DND-41 (cell line): ENCODE measurements around the gene SLC6A7.

ENCODE experiments used
- ATAC-seq: fragments of 200-7000 bp; cut with Tn5 transposase; 3 replicates; pipeline ENCODE4 v1.9.1; 2021; ENCODE audit warnings: low read depth; ENCODE audit not compliant: insufficient read depth
- DNase-seq: peaks from one replicate; pipeline ENCODE4 v3.0.0-alpha.2; 2020
- H2AFZ ChIP-seq: 2 replicates; pipeline ENCODE4 v1.6.0; 2012; ENCODE audit warnings: low read depth, low read length
- H3K27ac ChIP-seq: 2 replicates; pipeline ENCODE4 v1.5.1; 2012; ENCODE audit warnings: low read length, inconsistent platforms
- H3K27me3 ChIP-seq: fragments of 200-600 bp; sonication (generic); 2 replicates; pipeline ENCODE4 v1.6.0; 2012; ENCODE audit warnings: low read length, mild to moderate bottlenecking, inconsistent platforms; ENCODE audit not compliant: insufficient read depth, poor library complexity
- H3K36me3 ChIP-seq: 2 replicates; pipeline ENCODE4 v1.5.1; 2012; ENCODE audit warnings: low read length, inconsistent platforms; ENCODE audit not compliant: insufficient read depth
- H3K4me1 ChIP-seq: 2 replicates; pipeline ENCODE4 v1.5.1; 2012; ENCODE audit warnings: mild to moderate bottlenecking, low read length; ENCODE audit not compliant: insufficient read depth
- H3K4me2 ChIP-seq: 2 replicates; pipeline ENCODE4 v1.6.0; 2012; ENCODE audit warnings: mild to moderate bottlenecking, moderate library complexity, low read length, inconsistent platforms; ENCODE audit not compliant: insufficient read depth
- H3K4me3 ChIP-seq, 2 experiments: fragments of 200-600 bp in 1 of 2; shearing (Covaris generic) in 1 of 2; 2 replicates each; pipeline ENCODE4 v1.5.1; 2012 to 2016; ENCODE audit warnings: inconsistent platforms in 2 of 2, low read length in 2 of 2, mild to moderate bottlenecking in 2 of 2, low read depth in 1 of 2, moderate library complexity in 1 of 2
- H3K79me2 ChIP-seq: 2 replicates; pipeline ENCODE4 v1.6.0; 2012; ENCODE audit warnings: low read length, inconsistent platforms; ENCODE audit not compliant: insufficient read depth
- H3K9ac ChIP-seq: 2 replicates; pipeline ENCODE4 v1.6.0; 2012; ENCODE audit warnings: low read depth, mild to moderate bottlenecking, inconsistent platforms, low read length, moderate library complexity
- H3K9me3 ChIP-seq: 2 replicates; pipeline ENCODE4 v1.5.1; 2012; ENCODE audit warnings: low read length, moderate library complexity, mild to moderate bottlenecking, inconsistent platforms; ENCODE audit not compliant: insufficient read depth, severe bottlenecking
- H4K20me1 ChIP-seq: 2 replicates; pipeline ENCODE4 v1.6.0; 2012; ENCODE audit warnings: low read length; ENCODE audit not compliant: insufficient read depth
- CTCF ChIP-seq: IDR thresholded peaks from 2 replicates; pipeline ENCODE4 v1.5.1; 2012; ENCODE audit warnings: borderline replicate concordance, low read length, moderate library complexity, mild to moderate bottlenecking; ENCODE audit not compliant: poor library complexity, severe bottlenecking; ENCODE audit errors: extremely low read depth
- EZH2 ChIP-seq: IDR thresholded peaks from 3 replicates; pipeline ENCODE4 v1.6.1; 2012; ENCODE audit warnings: borderline replicate concordance, low read depth, mild to moderate bottlenecking, moderate library complexity, low read length, inconsistent platforms; ENCODE audit not compliant: severe bottlenecking

Gene SLC6A7

GRCh38 chr5:150243590-150243989, 53.7 kb downstream of the SLC6A7 start:
- TF ChIP-seq EZH2 (no peak), CTCF (no peak)
- H3K27ac ChIP-seq = no peak overlapping the region
- no peaks in the 10 kb centered on the region for H3K4me1 ChIP-seq
- H2AFZ ChIP-seq = no peak overlapping the region
- H4K20me1 ChIP-seq = peaks cover 4% of the 10 kb centered on the region; the same call in 1 of the 2 replicates
- H3K79me2 ChIP-seq = no peaks in the 10 kb centered on the region
- H3K9ac ChIP-seq = no peak overlapping the region
- H3K36me3 ChIP-seq = no peaks in the 10 kb centered on the region
- peaks cover 11% of the 10 kb centered on the region for H3K27me3 ChIP-seq
- H3K4me3 ChIP-seq = no peak overlapping the region
- no peaks in the 10 kb centered on the region for H3K9me3 ChIP-seq
- H3K4me2 ChIP-seq = no peak overlapping the region
- DNase-seq (no peak), ATAC-seq (no peak)

- H3K9ac ChIP-seq = no peak overlapping the region
- no peak overlapping the region for H3K4me2 ChIP-seq
- H3K4me3 ChIP-seq = no peak overlapping the region
- H3K27me3 ChIP-seq = peaks cover 10% of the 10 kb centered on the region
- ATAC-seq = no peak
- TF ChIP-seq CTCF = no peak
- TF ChIP-seq EZH2 = no peak
- no peak overlapping the region for H3K27ac ChIP-seq
- H3K79me2 ChIP-seq = no peaks in the 10 kb centered on the region
- no peak for DNase-seq
- no peaks in the 10 kb centered on the region for H3K9me3 ChIP-seq
- H4K20me1 ChIP-seq = peaks cover 4% of the 10 kb centered on the region; the same call in 1 of the 2 replicates
- H3K4me1 ChIP-seq = no peaks in the 10 kb centered on the region
- no peak overlapping the region for H2AFZ ChIP-seq
- H3K36me3 ChIP-seq = no peaks in the 10 kb centered on the region
Measured at GRCh38 chr5:150244209-150244608, 54.3 kb downstream of the SLC6A7 start.

- Histone ChIP-seq H3K27me3 (peaks cover 9% of the 10 kb centered on the region), H3K27ac (no peak overlapping the region), H3K4me2 (no peak overlapping the region), H2AFZ (no peak overlapping the region), H3K36me3 (no peaks in the 10 kb centered on the region), H3K9ac (no peak overlapping the region), H3K4me3 (no peak overlapping the region), H3K9me3 (no peaks in the 10 kb centered on the region), H3K4me1 (no peaks in the 10 kb centered on the region), H3K79me2 (no peaks in the 10 kb centered on the region), H4K20me1 (peaks cover 4% of the 10 kb centered on the region; the same call in 1 of the 2 replicates)
- no peak for ATAC-seq
- TF ChIP-seq EZH2 = no peak
- TF ChIP-seq CTCF = no peak
- no peak for DNase-seq
Measured at GRCh38 chr5:150245111-150245789, 55.4 kb downstream of the SLC6A7 start.

GRCh38 chr5:150245808-150246207, 55.9 kb downstream of the SLC6A7 start:
- H3K4me3 ChIP-seq = no peak overlapping the region
- no peak for TF ChIP-seq EZH2
- TF ChIP-seq CTCF = no peak
- no peak overlapping the region for H3K9ac ChIP-seq
- no peaks in the 10 kb centered on the region for H4K20me1 ChIP-seq
- H3K27me3 ChIP-seq = peaks cover 9% of the 10 kb centered on the region
- no peaks in the 10 kb centered on the region for H3K79me2 ChIP-seq
- no peak overlapping the region for H3K27ac ChIP-seq
- H3K9me3 ChIP-seq = no peaks in the 10 kb centered on the region
- no peaks in the 10 kb centered on the region for H3K4me1 ChIP-seq
- DNase-seq = no peak
- no peak overlapping the region for H2AFZ ChIP-seq
- no peak overlapping the region for H3K4me2 ChIP-seq
- no peak for ATAC-seq
- no peaks in the 10 kb centered on the region for H3K36me3 ChIP-seq
